Adrenal gland (tissue), 12 donors: ENCODE results near the gene CLIC4. TPM values are rescaled to one million over a fixed set of nuclear protein-coding genes. Genes with fewer than 3 reads are reported as not detected.

ENCODE experiments used
- DNase-seq, 7 donors: peaks; one replicate each; pipeline ENCODE4 v3.0.0-alpha.2; 2019 to 2020
- H3K27ac ChIP-seq, 5 donors: fragments of 200-600 bp; sonication (generic) in 4 of 5; 1 replicate in 3 of 5; 2 replicates in 2 of 5; pipeline versions ENCODE4 v1.5.1 to v1.8.0; 2016 to 2020; ENCODE audit warnings: mild to moderate bottlenecking in 1 of 5
- H3K27me3 ChIP-seq: fragments of 200-600 bp; 2 replicates; pipeline ENCODE4 v1.8.0; 2021
- H3K36me3 ChIP-seq, 2 donors: fragments of 200-600 bp; replicated peaks in 1 of 2; 1 replicate in 1 of 2; 2 replicates in 1 of 2; pipeline versions ENCODE4 v1.5.1 to v1.8.0; 2018 to 2022
- H3K4me1 ChIP-seq, 2 donors: fragments of 200-600 bp; replicated peaks in 1 of 2; 1 replicate in 1 of 2; 2 replicates in 1 of 2; pipeline versions ENCODE4 v1.5.1 to v1.8.0; 2018 to 2021
- H3K4me3 ChIP-seq, 4 donors: fragments of 200-600 bp; sonication (generic) in 3 of 4; one replicate each; pipeline ENCODE4 v1.5.1; 2016 to 2018
- H3K9me3 ChIP-seq, 3 donors: fragments of 200-600 bp; sonication (generic) in 1 of 3; replicated peaks in 1 of 3; 1 replicate in 2 of 3; 2 replicates in 1 of 3; pipeline versions ENCODE4 v1.5.1 to v1.8.0; 2016 to 2021
- CTCF ChIP-seq, 6 experiments: fragments of 450-650 bp in 4 of 6; fragments of 200-600 bp in 2 of 6; sonication (generic) in 1 of 6; IDR thresholded peaks; 1 replicate in 5 of 6; 2 replicates in 1 of 6; pipeline versions ENCODE4 v1.5.1 to v1.8.0; 2016 to 2021; ENCODE audit warnings: antibody characterized with exemption in 6 of 6, mild to moderate bottlenecking in 2 of 6, moderate library complexity in 1 of 6
- POLR2A ChIP-seq, 2 donors: fragments of 450-650 bp; IDR thresholded peaks; one replicate each; pipeline ENCODE4 v1.6.1; 2017; ENCODE audit warnings: antibody characterized with exemption in 2 of 2, mild to moderate bottlenecking in 2 of 2, moderate library complexity in 1 of 2
- WGBS, 4 donors: extraction: QIAGEN DNeasy Blood & Tissue Kit in 2 of 4; methylation state at CpG; one replicate each; pipeline versions ENCODE4 v1.1.5 to v1.1.7; 2013 to 2017; 5-methylcytosine and 5-hydroxymethylcytosine counted together
- intact Hi-C, 2 donors: fragments of 100-400 bp; cut with DNase I; formaldehyde crosslinking; loops; one replicate each; pipeline versions ENCODE4 v1.14.1 to v1.15.0; 2022 to 2023
- polyA plus RNA-seq, 3 donors: library from polyadenylated mRNA; stranded (reverse); fragments of 200-250 nt in 2 of 3; fragments of 350-450 nt in 1 of 3; fragmentation: Illumina TruSeq in 1 of 3; extraction: RNeasy Lipid Tissue Mini Kit (QIAGEN cat#74804) in 1 of 3; gene quantifications; one replicate each; pipeline ENCODE4 v1.2.3, GENCODE V29; 2013 to 2014
- total RNA-seq, 9 donors: library from RNA; depleted of rRNA in 4 of 9; stranded (reverse); fragments of >200 nt in 4 of 9; fragments of 120-200 nt in 1 of 9; fragmentation: NEBNext Ultra II Directional in 1 of 9; extraction: Animal tissue kit (Norgen Biotek cat#: 25700) in 1 of 9; gene quantifications; one replicate each; pipeline versions ENCODE4 v1.1.0 to v1.2.4, GENCODE V29; 2013 to 2023
- donor health status: healthy with polysubstance abuse.
- donor health status: Bipolar disorder and iron deficiency.
- donor health status: DM: yes; HTN: yes; CAD: no.
- donor health status: DM: no; HTN: no; CAD: no.
- donor health status: DM: no; HTN: no; CAD: no.
- donor health status: DM: yes; HTN: yes; CAD: no.

CLIC4 gene
- total and polyA plus RNA-seq, 12 donors: 26.8 to 166 (median 107) TPM

GRCh38 chr1:24830680-24831272 is 85.5 kb downstream of the CLIC4 start:
- peaks cover 11 to 47% of the 10 kb centered on the region in 2 donors for H3K4me1 ChIP-seq
- no peak overlapping the region for H3K4me3 ChIP-seq

DNA sequence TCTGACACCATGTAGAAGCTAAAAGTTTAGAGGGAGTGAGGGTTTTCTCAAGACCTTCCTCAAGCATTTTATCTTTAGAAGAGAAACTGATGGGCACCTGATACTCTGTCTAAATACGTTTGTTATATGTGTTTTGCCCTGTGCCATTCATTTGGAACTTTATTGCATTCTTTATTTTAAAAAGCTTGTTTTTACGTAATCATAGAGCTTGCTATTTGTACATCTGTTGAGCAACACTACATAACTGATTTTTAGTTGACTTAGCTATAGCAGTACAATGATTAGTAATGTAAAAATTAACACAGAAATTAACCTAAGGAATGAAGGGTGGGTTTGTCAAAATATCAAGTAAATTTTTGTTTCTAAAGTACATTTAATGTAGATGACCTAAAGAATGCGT is 96.3 kb downstream of the CLIC4 start:
- 87 to 96% (median 92%) methylated on average over 3 of the region's 3 CpGs for WGBS, 4 donors
- H3K4me3 ChIP-seq: no peak overlapping the region
- no peaks in the 10 kb centered on the region for H3K36me3 ChIP-seq
- no peak for DNase-seq
- H3K27me3 ChIP-seq: no peaks in the 10 kb centered on the region
- H3K9me3 ChIP-seq: no peaks in the 10 kb centered on the region
- intact Hi-C loops: loop anchor here (10.0 kb wide), 2 partner anchors 193 to 363 kb away; no protein-coding TSS in a partner anchor
- H3K27ac ChIP-seq: no peak overlapping the region
- no peaks in the 10 kb centered on the region for H3K4me1 ChIP-seq
- TF ChIP-seq CTCF (IDR thresholded peaks at IDR 0.05) (no peak), POLR2A (IDR thresholded peaks at IDR 0.05) (no peak)

More at GRCh38 chr1:24830680-24831272, 85.5 kb downstream of the CLIC4 start:
- Histone ChIP-seq H3K27ac (no peak overlapping the region), H3K27me3 (no peaks in the 10 kb centered on the region), H3K9me3 (no peaks in the 10 kb centered on the region), H3K36me3 (no peaks in the 10 kb centered on the region)
- TF ChIP-seq POLR2A (IDR thresholded peaks at IDR 0.05): no peak
- TF ChIP-seq CTCF (IDR thresholded peaks at IDR 0.05): peak; percentile 68 to 95 (median 83)
- intact Hi-C loops: no loop called here
- DNase-seq: no peak
- WGBS, 4 donors: 56 to 59% (median 58%) methylated on average over 3 of the region's 3 CpGs

GRCh38 chr1:24846671-24847070 is 101.4 kb downstream of the CLIC4 start:
- peaks cover 5 to 14% of the 10 kb centered on the region in 2 donors for H3K4me1 ChIP-seq
- intact Hi-C loops: loop anchor here (5.0 to 10.0 kb wide), 5 partner anchors 51 to 358 kb away; no protein-coding TSS in a partner anchor
- TF ChIP-seq POLR2A (IDR thresholded peaks at IDR 0.05) (no peak), CTCF (IDR thresholded peaks at IDR 0.05) (no peak)
- no peak overlapping the region for H3K27ac ChIP-seq
- no peak for DNase-seq
- H3K36me3 ChIP-seq: no peaks in the 10 kb centered on the region
- 84 to 92% (median 90%) methylated on average over 4 of the region's 4 CpGs for WGBS, 4 donors
- no peak overlapping the region for H3K4me3 ChIP-seq
- no peaks in the 10 kb centered on the region for H3K27me3 ChIP-seq
- H3K9me3 ChIP-seq: no peaks in the 10 kb centered on the region

- TF ChIP-seq POLR2A (IDR thresholded peaks at IDR 0.05) (no peak), CTCF (IDR thresholded peaks at IDR 0.05) (peak; percentile 91 to 98 (median 96))
- Histone ChIP-seq H3K9me3 (no peaks in the 10 kb centered on the region), H3K4me1 (peaks cover 5 to 14% of the 10 kb centered on the region in 2 donors), H3K36me3 (no peaks in the 10 kb centered on the region), H3K4me3 (peak overlapping the region in 2 of 4 donors; percentile 29 to 59), H3K27me3 (no peaks in the 10 kb centered on the region), H3K27ac (peak overlapping the region in 4 of 5 donors; percentile 63 to 83 (median 74))
- 1 to 2% (median 1%) methylated on average over 7 to 89 of the region's 89 CpGs for WGBS, 4 donors
- intact Hi-C loops: loop anchor here (5.0 to 10.0 kb wide), 5 partner anchors 49 to 357 kb away; no protein-coding TSS in a partner anchor
- peak; percentile 91 to 98 (median 96) for DNase-seq
Measured at GRCh38 chr1:24847995-24848881, 103.0 kb downstream of the CLIC4 start.
